Neuronal stem cell (in vitro differentiated cells): ENCODE results near the gene LPAR1.

Experiments
- DNase-seq: peaks from one replicate; pipeline ENCODE4 v3.0.0-alpha.2; 2013; ENCODE audit warnings: low spot score
- H2AFZ ChIP-seq: one replicate; pipeline ENCODE4 v1.6.1; 2013; ENCODE audit warnings: mild to moderate bottlenecking, low read length, inconsistent platforms
- H2AK5ac ChIP-seq: 2 replicates; pipeline ENCODE4 v1.6.1; 2013; ENCODE audit warnings: low read depth, mild to moderate bottlenecking, inconsistent platforms, low read length, moderate library complexity, mixed read lengths
- H2BK120ac ChIP-seq: 2 replicates; pipeline ENCODE4 v1.6.1; 2013; ENCODE audit warnings: low read depth, mild to moderate bottlenecking, inconsistent platforms, low read length, moderate library complexity, mixed read lengths
- H2BK12ac ChIP-seq: one replicate; pipeline ENCODE4 v1.6.1; 2013; ENCODE audit warnings: low read length, inconsistent platforms
- H2BK15ac ChIP-seq: 2 replicates; pipeline ENCODE4 v1.6.1; 2013; ENCODE audit warnings: mild to moderate bottlenecking, low read length, inconsistent platforms, mixed read lengths
- H2BK5ac ChIP-seq: one replicate; pipeline ENCODE4 v1.6.1; 2013; ENCODE audit warnings: inconsistent platforms, mild to moderate bottlenecking, low read length, moderate library complexity
- H3K14ac ChIP-seq: one replicate; pipeline ENCODE4 v1.6.1; 2013; ENCODE audit warnings: low read length, inconsistent platforms
- H3K18ac ChIP-seq: 2 replicates; pipeline ENCODE4 v1.6.1; 2013; ENCODE audit warnings: low read length, inconsistent platforms
- H3K23ac ChIP-seq: 2 replicates; pipeline ENCODE4 v1.6.1; 2013; ENCODE audit warnings: low read depth, mild to moderate bottlenecking, mixed read lengths, low read length, inconsistent platforms; ENCODE audit not compliant: poor library complexity
- H3K27ac ChIP-seq: replicated peaks from 3 replicates; pipeline ENCODE4 v1.5.1; 2013; ENCODE audit warnings: low read length, inconsistent platforms
- H3K27me3 ChIP-seq, 3 experiments: 2 replicates each; pipeline ENCODE4 v1.6.1; 2013; ENCODE audit warnings: low read length in 3 of 3, mild to moderate bottlenecking in 2 of 3, inconsistent platforms in 1 of 3, low read depth in 1 of 3, mixed read lengths in 1 of 3, moderate library complexity in 1 of 3; ENCODE audit not compliant: control insufficient read depth in 3 of 3, insufficient read depth in 3 of 3
- H3K36me3 ChIP-seq, 2 donors: replicated peaks in 1 of 2; 2 replicates each; pipeline ENCODE4 v1.6.1; 2013; ENCODE audit warnings: low read length in 2 of 2; ENCODE audit not compliant: control insufficient read depth in 2 of 2, insufficient read depth in 2 of 2
- H3K4ac ChIP-seq: 2 replicates; pipeline ENCODE4 v1.6.1; 2013; ENCODE audit warnings: inconsistent platforms, mild to moderate bottlenecking, low read length, moderate library complexity
- H3K4me1 ChIP-seq, 2 donors: 1 replicate in 1 of 2; 2 replicates in 1 of 2; pipeline ENCODE4 v1.6.1; 2013; ENCODE audit warnings: low read length in 2 of 2, low read depth in 1 of 2; ENCODE audit not compliant: control insufficient read depth in 2 of 2, insufficient read depth in 1 of 2
- H3K4me2 ChIP-seq: one replicate; pipeline ENCODE4 v1.6.1; 2013; ENCODE audit warnings: mild to moderate bottlenecking, low read length, inconsistent platforms; ENCODE audit not compliant: insufficient read depth, poor library complexity, severe bottlenecking
- H3K4me3 ChIP-seq, 2 donors: 2 replicates each; pipeline ENCODE4 v1.5.1; 2013; ENCODE audit warnings: low read length in 2 of 2, mild to moderate bottlenecking in 2 of 2, inconsistent platforms in 1 of 2, moderate library complexity in 1 of 2
- H3K79me1 ChIP-seq: one replicate; pipeline ENCODE4 v1.6.1; 2013; ENCODE audit warnings: low read depth, mild to moderate bottlenecking, inconsistent platforms, low read length, moderate library complexity
- H3K9ac ChIP-seq: one replicate; pipeline ENCODE4 v1.6.1; 2013; ENCODE audit warnings: mild to moderate bottlenecking, low read depth, low read length, inconsistent platforms; ENCODE audit not compliant: poor library complexity
- H3K9me3 ChIP-seq, 2 donors: replicated peaks in 1 of 2; 2 replicates each; pipeline versions ENCODE3 to v1.6.1; 2013; ENCODE audit warnings: low read length in 2 of 2, mild to moderate bottlenecking in 2 of 2, inconsistent platforms in 1 of 2, low read depth in 1 of 2, mixed read lengths in 1 of 2, moderate library complexity in 1 of 2; ENCODE audit not compliant: control insufficient read depth in 2 of 2, insufficient read depth in 1 of 2
- H4K8ac ChIP-seq: one replicate; pipeline ENCODE4 v1.6.1; 2013; ENCODE audit warnings: low read depth, mild to moderate bottlenecking, inconsistent platforms, low read length, moderate library complexity
- H4K91ac ChIP-seq: one replicate; pipeline ENCODE4 v1.6.1; 2013; ENCODE audit warnings: low read length, low read depth, mild to moderate bottlenecking, inconsistent platforms; ENCODE audit not compliant: poor library complexity
- WGBS, 2 donors: extraction: QIAGEN DNeasy Blood & Tissue Kit; methylation state at CpG; one replicate each; pipeline ENCODE4 v1.1.7; 2013; ENCODE audit warnings: missing lambda C conversion rate in 2 of 2, mixed read lengths in 1 of 2; ENCODE audit not compliant: insufficient read length in 2 of 2, insufficient replicate concordance in 1 of 2; ENCODE audit errors: extremely low coverage in 2 of 2; 5-methylcytosine and 5-hydroxymethylcytosine counted together

LPAR1 gene

GRCh38 chr9:111004936-111005335, 33.3 kb downstream of the LPAR1 start:
- Histone ChIP-seq H3K27ac (no peak overlapping the region), H3K4me3 (no peak overlapping the region), H2AFZ (no peak overlapping the region), H4K8ac (no peak overlapping the region), H3K9me3 (peaks cover 0 to 4% of the 10 kb centered on the region in 2 donors), H4K91ac (no peak overlapping the region), H3K23ac (no peak overlapping the region), H2BK120ac (no peak overlapping the region), H2BK15ac (no peak overlapping the region), H3K9ac (no peak overlapping the region), H3K4me2 (no peak overlapping the region), H3K4me1 (peaks cover 0 to 2% of the 10 kb centered on the region in 2 donors), H3K14ac (no peak overlapping the region), H2BK12ac (no peak overlapping the region), H2AK5ac (no peak overlapping the region), H3K79me1 (no peaks in the 10 kb centered on the region), H3K36me3 (peaks cover 0 to 13% of the 10 kb centered on the region in 2 donors), H3K4ac (no peak overlapping the region), H3K18ac (no peak overlapping the region), H2BK5ac (no peak overlapping the region), H3K27me3 (no peaks in the 10 kb centered on the region)
- WGBS, 2 donors, result no CpG with 5 or more reads among the region's 5 CpGs
- no peak for DNase-seq

- Histone ChIP-seq H2BK15ac (no peak overlapping the region), H3K4me1 (peaks cover 0 to 4% of the 10 kb centered on the region in 2 donors), H3K27me3 (no peaks in the 10 kb centered on the region), H3K23ac (no peak overlapping the region), H2AK5ac (no peak overlapping the region), H3K4ac (no peak overlapping the region), H3K9ac (no peak overlapping the region), H3K36me3 (peaks cover 0 to 13% of the 10 kb centered on the region in 2 donors), H2BK120ac (no peak overlapping the region), H3K9me3 (peaks cover 0 to 4% of the 10 kb centered on the region in 2 donors), H3K4me3 (no peak overlapping the region), H3K27ac (no peak overlapping the region), H3K14ac (no peak overlapping the region), H3K18ac (no peak overlapping the region), H3K4me2 (no peak overlapping the region), H2AFZ (no peak overlapping the region), H4K8ac (no peak overlapping the region), H4K91ac (no peak overlapping the region), H2BK5ac (no peak overlapping the region), H3K79me1 (no peaks in the 10 kb centered on the region), H2BK12ac (no peak overlapping the region)
- no CpG with 5 or more reads among the region's 3 CpGs for WGBS, 2 donors
- DNase-seq, result no peak
Observed at GRCh38 chr9:111003182-111003581, 35.1 kb downstream of the LPAR1 start.

- Histone ChIP-seq H2BK120ac (no peak overlapping the region), H3K4me2 (no peak overlapping the region), H3K9me3 (no peaks in the 10 kb centered on the region), H3K27me3 (no peaks in the 10 kb centered on the region), H3K27ac (no peak overlapping the region), H3K4me3 (no peak overlapping the region), H2BK5ac (no peak overlapping the region), H2AFZ (no peak overlapping the region), H3K18ac (no peak overlapping the region), H2BK12ac (no peak overlapping the region), H3K79me1 (no peaks in the 10 kb centered on the region), H3K9ac (no peak overlapping the region), H4K8ac (no peak overlapping the region), H3K14ac (no peak overlapping the region), H2AK5ac (no peak overlapping the region), H3K4ac (no peak overlapping the region), H4K91ac (no peak overlapping the region), H3K36me3 (peaks cover 0 to 13% of the 10 kb centered on the region in 2 donors), H2BK15ac (no peak overlapping the region), H3K23ac (no peak overlapping the region), H3K4me1 (peaks cover 0 to 4% of the 10 kb centered on the region in 2 donors)
- WGBS, 2 donors, result no CpG with 5 or more reads among the region's 1 CpG
- DNase-seq, result no peak
Observed at GRCh38 chr9:111001526-111001925, 36.7 kb downstream of the LPAR1 start.

- Histone ChIP-seq H4K8ac (no peak overlapping the region), H3K14ac (no peak overlapping the region), H3K4me3 (no peak overlapping the region), H2BK120ac (no peak overlapping the region), H2AK5ac (no peak overlapping the region), H3K23ac (no peak overlapping the region), H3K4ac (no peak overlapping the region), H3K79me1 (no peaks in the 10 kb centered on the region), H3K18ac (no peak overlapping the region), H3K27ac (no peak overlapping the region), H3K36me3 (peaks cover 0 to 7% of the 10 kb centered on the region in 2 donors), H3K4me1 (peaks cover 4 to 6% of the 10 kb centered on the region in 2 donors), H2AFZ (no peak overlapping the region), H3K9ac (no peak overlapping the region), H3K9me3 (no peaks in the 10 kb centered on the region), H2BK5ac (no peak overlapping the region), H3K4me2 (no peak overlapping the region), H4K91ac (no peak overlapping the region), H2BK12ac (no peak overlapping the region), H2BK15ac (no peak overlapping the region), H3K27me3 (no peaks in the 10 kb centered on the region)
- no CpG with 5 or more reads among the region's 2 CpGs for WGBS, 2 donors
- no peak for DNase-seq
Observed at GRCh38 chr9:111000202-111000601, 38.1 kb downstream of the LPAR1 start.
